HUDEP-2 (cell line): ENCODE data around the gene EIF2B4.

Experiments
- DNase-seq, 76 experiments: peaks; one replicate each; lab custom pipeline; 2025; ENCODE audit not compliant: unreplicated experiment in 76 of 76; lab: John Stamatoyannopoulos, UW

The EIF2B4 gene

GRCh38 chr2:27370026-27370815, at the start of gene EIF2B4, which contains the start of gene SNX17:
Gene EIF2B4, minus strand, starts transcription at chr2:27370338. Its CDS starts 24 bp downstream, at chr2:27370314.
Gene SNX17, plus strand, starts transcription at chr2:27370616. Its CDS starts 128 bp downstream, at chr2:27370744.
- peak in 75 of 76 experiments; percentile 47 to 99 (median 97) for DNase-seq

- DNase-seq = no peak
These were observed 46.0 kb upstream of the EIF2B4 start for GRCh38 chr2:27416151-27416550.

GRCh38 chr2:27412419-27413152, 42.4 kb upstream of the EIF2B4 start:
- DNase-seq = no peak

- peak in 75 of 76 experiments; percentile 28 to 95 (median 89) for DNase-seq
These were observed 39.4 kb upstream of the EIF2B4 start, which contains the start of gene PPM1G for GRCh38 chr2:27409321-27410073. Gene PPM1G, minus strand, starts transcription at chr2:27409591. Its CDS starts 169 bp downstream, at chr2:27409422.

- DNase-seq = peak in 15 of 76 experiments; percentile 2 to 33 (median 19)
These were observed 38.6 kb upstream of the EIF2B4 start for GRCh38 chr2:27408601-27409320.

GRCh38 chr2:27407798-27408491, 37.8 kb upstream of the EIF2B4 start:
- peak in 10 of 76 experiments; percentile 1 to 17 (median 8) for DNase-seq

GRCh38 chr2:27400348-27401135, 30.4 kb upstream of the EIF2B4 start:
- DNase-seq = no peak

- DNase-seq = no peak
These were observed 28.8 kb upstream of the EIF2B4 start for GRCh38 chr2:27398962-27399361.

GRCh38 chr2:27393225-27393624, 23.1 kb upstream of the EIF2B4 start:
- DNase-seq = no peak

- no peak for DNase-seq
These were observed 20.9 kb upstream of the EIF2B4 start for GRCh38 chr2:27390822-27391679.

- DNase-seq = no peak
These were observed 11.5 kb upstream of the EIF2B4 start for GRCh38 chr2:27381577-27382181.

GRCh38 chr2:27380626-27381545, 10.7 kb upstream of the EIF2B4 start, which contains the start of gene ZNF513:
Gene ZNF513, minus strand, starts transcription at chr2:27380734. Its CDS starts 208 bp downstream, at chr2:27380526.
- peak in 75 of 76 experiments; percentile 14 to 93 (median 84) for DNase-seq

GRCh38 chr2:27379836-27380625, 9.9 kb upstream of the EIF2B4 start:
- peak in 40 of 76 experiments; percentile 7 to 76 (median 55) for DNase-seq

- DNase-seq = peak in 1 of 76 experiments; percentile 26
These were observed 9.3 kb upstream of the EIF2B4 start for GRCh38 chr2:27379383-27379835.

GRCh38 chr2:27378809-27379290, 8.7 kb upstream of the EIF2B4 start:
- DNase-seq = no peak
